SK-N-SH (cell line): Measurements from ENCODE around the gene C4orf50.

Experiments
- CHD2 ChIP-seq: fragments of 150-350 bp; IDR thresholded peaks from 2 replicates; pipeline ENCODE4 v1.6.1; 2018; ENCODE audit warnings: low read length; ENCODE audit not compliant: partially characterized antibody
- EP300 ChIP-seq, 2 experiments: IDR thresholded peaks; 2 replicates each; pipeline versions ENCODE4 v1.4.0 to v1.6.1; 2012; ENCODE audit warnings: borderline replicate concordance in 1 of 2, low read depth in 1 of 2, low read length in 1 of 2
- EZH2phosphoT487 ChIP-seq: fragments of 200-600 bp; sonication (generic); IDR thresholded peaks from 2 replicates; pipeline ENCODE4 v1.6.1; 2017; ENCODE audit warnings: low read depth, mixed run types, mild to moderate bottlenecking, antibody characterized with exemption, moderate library complexity, borderline replicate concordance
- FOXM1 ChIP-seq: IDR thresholded peaks from 2 replicates; pipeline ENCODE4 v1.4.0; 2012; ENCODE audit warnings: low read depth, mild to moderate bottlenecking
- JUND ChIP-seq: IDR thresholded peaks from 2 replicates; pipeline ENCODE4 v1.4.0; 2012
- MAX ChIP-seq: IDR thresholded peaks from 2 replicates; pipeline ENCODE4 v1.4.0; 2012; ENCODE audit warnings: low read depth
- MXI1 ChIP-seq: IDR thresholded peaks from 2 replicates; pipeline ENCODE4 v1.6.1; 2012; ENCODE audit warnings: mild to moderate bottlenecking, low read depth, low read length, improper control_type of control experiment
- POLR2AphosphoS5 ChIP-seq: IDR thresholded peaks from 2 replicates; pipeline ENCODE4 v1.6.1; 2012; ENCODE audit warnings: low read depth, low read length
- RAD21 ChIP-seq: IDR thresholded peaks from 2 replicates; pipeline ENCODE4 v1.6.1; 2012; ENCODE audit warnings: mild to moderate bottlenecking, low read length
- REST ChIP-seq: IDR thresholded peaks from 2 replicates; pipeline ENCODE4 v1.6.1; 2012; ENCODE audit warnings: mild to moderate bottlenecking, low read depth, low read length, moderate library complexity
- SIN3A ChIP-seq: IDR thresholded peaks from 2 replicates; pipeline ENCODE4 v1.6.1; 2012; ENCODE audit warnings: low read depth, mild to moderate bottlenecking, low read length, moderate library complexity, borderline replicate concordance
- TAF1 ChIP-seq: IDR thresholded peaks from 2 replicates; pipeline ENCODE4 v1.6.1; 2012; ENCODE audit warnings: low read depth, mild to moderate bottlenecking, low read length, moderate library complexity, borderline replicate concordance
- TF ChIP-seq, protein P1 (sequence below): fragments of 150-350 bp; IDR thresholded peaks from 2 replicates; pipeline ENCODE4 v1.6.1; 2017; ENCODE audit warnings: antibody characterized with exemption, low read length, low read depth, borderline replicate concordance
- TF ChIP-seq, protein P2 (sequence below): fragments of 200-600 bp; sonication (generic); IDR thresholded peaks from 2 replicates; pipeline ENCODE4 v1.6.1; 2017; ENCODE audit warnings: antibody characterized with exemption, mild to moderate bottlenecking, moderate library complexity

- TF ChIP-seq EP300 (IDR thresholded peaks at IDR 0.05; ENCODE audit: borderline replicate concordance in 1 of 2, low read depth in 1 of 2, low read length in 1 of 2) (no peak), CHD2 (no peak), TAF1 (no peak), POLR2AphosphoS5 (no peak), FOXM1 (no peak), SIN3A (no peak), MAX (no peak), JUND (no peak), REST (no peak), RAD21 (no peak), MXI1 (no peak), EZH2phosphoT487 (no peak)
- TF ChIP-seq, protein P1, sequence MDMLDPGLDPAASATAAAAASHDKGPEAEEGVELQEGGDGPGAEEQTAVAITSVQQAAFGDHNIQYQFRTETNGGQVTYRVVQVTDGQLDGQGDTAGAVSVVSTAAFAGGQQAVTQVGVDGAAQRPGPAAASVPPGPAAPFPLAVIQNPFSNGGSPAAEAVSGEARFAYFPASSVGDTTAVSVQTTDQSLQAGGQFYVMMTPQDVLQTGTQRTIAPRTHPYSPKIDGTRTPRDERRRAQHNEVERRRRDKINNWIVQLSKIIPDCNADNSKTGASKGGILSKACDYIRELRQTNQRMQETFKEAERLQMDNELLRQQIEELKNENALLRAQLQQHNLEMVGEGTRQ, result no peak
- TF ChIP-seq, protein P2, sequence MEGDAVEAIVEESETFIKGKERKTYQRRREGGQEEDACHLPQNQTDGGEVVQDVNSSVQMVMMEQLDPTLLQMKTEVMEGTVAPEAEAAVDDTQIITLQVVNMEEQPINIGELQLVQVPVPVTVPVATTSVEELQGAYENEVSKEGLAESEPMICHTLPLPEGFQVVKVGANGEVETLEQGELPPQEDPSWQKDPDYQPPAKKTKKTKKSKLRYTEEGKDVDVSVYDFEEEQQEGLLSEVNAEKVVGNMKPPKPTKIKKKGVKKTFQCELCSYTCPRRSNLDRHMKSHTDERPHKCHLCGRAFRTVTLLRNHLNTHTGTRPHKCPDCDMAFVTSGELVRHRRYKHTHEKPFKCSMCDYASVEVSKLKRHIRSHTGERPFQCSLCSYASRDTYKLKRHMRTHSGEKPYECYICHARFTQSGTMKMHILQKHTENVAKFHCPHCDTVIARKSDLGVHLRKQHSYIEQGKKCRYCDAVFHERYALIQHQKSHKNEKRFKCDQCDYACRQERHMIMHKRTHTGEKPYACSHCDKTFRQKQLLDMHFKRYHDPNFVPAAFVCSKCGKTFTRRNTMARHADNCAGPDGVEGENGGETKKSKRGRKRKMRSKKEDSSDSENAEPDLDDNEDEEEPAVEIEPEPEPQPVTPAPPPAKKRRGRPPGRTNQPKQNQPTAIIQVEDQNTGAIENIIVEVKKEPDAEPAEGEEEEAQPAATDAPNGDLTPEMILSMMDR, result no peak
These were observed 60.0 kb downstream of the C4orf50 start for GRCh38 chr4:5958199-5958735.
